MG63 (cell line): ENCODE results near the gene GAPDH. TPM values are rescaled to one million over a fixed set of nuclear protein-coding genes. Genes with fewer than 3 reads are reported as not detected.

ENCODE experiments used
- DNase-seq: peaks from one replicate; pipeline ENCODE4 v3.0.0-alpha.2; 2020
- H3K27me3 ChIP-seq: fragments of 250-450 bp; sonication (Bioruptor Pico); 2 replicates; pipeline ENCODE4 v1.5.1; 2020; ENCODE audit warnings: mild to moderate bottlenecking, moderate library complexity
- H3K36me3 ChIP-seq: fragments of 250-450 bp; sonication (Bioruptor Pico); 2 replicates; pipeline ENCODE4 v1.5.1; 2020; ENCODE audit warnings: mild to moderate bottlenecking, moderate library complexity
- H3K4me3 ChIP-seq: fragments of 250-450 bp; sonication (Bioruptor Pico); 2 replicates; pipeline ENCODE4 v1.5.1; 2020; ENCODE audit warnings: mild to moderate bottlenecking, moderate library complexity
- H3K9me3 ChIP-seq: fragments of 250-450 bp; sonication (Bioruptor Pico); 2 replicates; pipeline ENCODE4 v1.5.1; 2020; ENCODE audit warnings: mild to moderate bottlenecking, moderate library complexity
- total RNA-seq: library from RNA; depleted of rRNA; stranded (reverse); fragments of >200 nt; shearing (Covaris generic); gene quantifications from 2 replicates; pipeline ENCODE4 v1.2.3, GENCODE V29; 2014; ENCODE audit warnings: low replicate concordance

The GAPDH gene
- total RNA-seq, 1 experiment from 2014 or later = 8,561 TPM

GRCh38 chr12:6526201-6526600 is 8.1 kb upstream of the GAPDH start:
- Histone ChIP-seq H3K36me3 (peaks cover 96% of the 10 kb centered on the region), H3K27me3 (no peaks in the 10 kb centered on the region), H3K9me3 (no peaks in the 10 kb centered on the region), H3K4me3 (no peak overlapping the region)
- DNase-seq = no peak

GRCh38 chr12:6526766-6527525 is 7.4 kb upstream of the GAPDH start:
- Histone ChIP-seq H3K36me3 (peaks cover 96% of the 10 kb centered on the region), H3K27me3 (no peaks in the 10 kb centered on the region), H3K9me3 (no peaks in the 10 kb centered on the region), H3K4me3 (no peak overlapping the region)
- DNase-seq = no peak

- H3K4me3 ChIP-seq = no peak overlapping the region
- peaks cover 95% of the 10 kb centered on the region for H3K36me3 ChIP-seq
- H3K27me3 ChIP-seq = no peaks in the 10 kb centered on the region
- DNase-seq = no peak
- no peaks in the 10 kb centered on the region for H3K9me3 ChIP-seq
Observed at GRCh38 chr12:6527711-6528110, 6.6 kb upstream of the GAPDH start.

GRCh38 chr12:6528539-6529235 is 5.6 kb upstream of the GAPDH start:
- peaks cover 91% of the 10 kb centered on the region for H3K36me3 ChIP-seq
- no peaks in the 10 kb centered on the region for H3K9me3 ChIP-seq
- DNase-seq = no peak
- no peak overlapping the region for H3K4me3 ChIP-seq
- H3K27me3 ChIP-seq = no peaks in the 10 kb centered on the region

- Histone ChIP-seq H3K36me3 (peaks cover 85% of the 10 kb centered on the region), H3K9me3 (no peaks in the 10 kb centered on the region), H3K27me3 (no peaks in the 10 kb centered on the region), H3K4me3 (no peak overlapping the region)
- DNase-seq = no peak
Observed at GRCh38 chr12:6529291-6529737, 5.0 kb upstream of the GAPDH start.

- H3K4me3 ChIP-seq = no peak overlapping the region
- H3K36me3 ChIP-seq = peaks cover 84% of the 10 kb centered on the region
- no peaks in the 10 kb centered on the region for H3K27me3 ChIP-seq
- H3K9me3 ChIP-seq = no peaks in the 10 kb centered on the region
- no peak for DNase-seq
Observed at GRCh38 chr12:6530576-6531260, 3.6 kb upstream of the GAPDH start.

GRCh38 chr12:6532051-6532926 is 2.0 kb upstream of the GAPDH start:
- peak overlapping the region; percentile 92 for H3K4me3 ChIP-seq
- peaks cover 84% of the 10 kb centered on the region for H3K36me3 ChIP-seq
- peak; percentile 93 for DNase-seq
- no peaks in the 10 kb centered on the region for H3K9me3 ChIP-seq
- no peaks in the 10 kb centered on the region for H3K27me3 ChIP-seq

GRCh38 chr12:6532927-6533652 is 1.2 kb upstream of the GAPDH start:
- DNase-seq = peak; percentile 86
- no peaks in the 10 kb centered on the region for H3K9me3 ChIP-seq
- H3K36me3 ChIP-seq = peaks cover 84% of the 10 kb centered on the region

GRCh38 chr12:6533653-6533922 is 729 bp upstream of the GAPDH start:
- peaks cover 84% of the 10 kb centered on the region for H3K36me3 ChIP-seq
- no peak for DNase-seq
- H3K9me3 ChIP-seq = no peaks in the 10 kb centered on the region

More at GRCh38 chr12:6532927-6533652, 1.2 kb upstream of the GAPDH start:
- H3K27me3 ChIP-seq = no peaks in the 10 kb centered on the region
- H3K4me3 ChIP-seq = peak overlapping the region; percentile 92

GRCh38 chr12:6534695-6534944 is 303 bp downstream of the GAPDH start:
- H3K27me3 ChIP-seq = no peaks in the 10 kb centered on the region
- peaks cover 76% of the 10 kb centered on the region for H3K36me3 ChIP-seq
- DNase-seq = no peak
- H3K9me3 ChIP-seq = no peaks in the 10 kb centered on the region
- H3K4me3 ChIP-seq = peak overlapping the region; percentile 92

More at GRCh38 chr12:6533653-6533922, 729 bp upstream of the GAPDH start:
- Histone ChIP-seq H3K27me3 (no peaks in the 10 kb centered on the region), H3K4me3 (peak overlapping the region; percentile 92)

- Histone ChIP-seq H3K27me3 (no peaks in the 10 kb centered on the region), H3K9me3 (no peaks in the 10 kb centered on the region), H3K4me3 (peak overlapping the region; percentile 92), H3K36me3 (peaks cover 74% of the 10 kb centered on the region)
- DNase-seq = peak; percentile 72
Observed at GRCh38 chr12:6534945-6535696, 804 bp downstream of the GAPDH start.

- H3K36me3 ChIP-seq = peaks cover 70% of the 10 kb centered on the region
- H3K4me3 ChIP-seq = peak overlapping the region; percentile 92
- no peak for DNase-seq
- H3K9me3 ChIP-seq = no peaks in the 10 kb centered on the region
- no peaks in the 10 kb centered on the region for H3K27me3 ChIP-seq
Observed at GRCh38 chr12:6535697-6535946, 1.3 kb downstream of the GAPDH start.

GRCh38 chr12:6535960-6536847 is 1.9 kb downstream of the GAPDH start:
- peak overlapping the region; percentile 92 for H3K4me3 ChIP-seq
- no peaks in the 10 kb centered on the region for H3K9me3 ChIP-seq
- no peaks in the 10 kb centered on the region for H3K27me3 ChIP-seq
- DNase-seq = no peak
- H3K36me3 ChIP-seq = peaks cover 67% of the 10 kb centered on the region

- Histone ChIP-seq H3K9me3 (no peaks in the 10 kb centered on the region), H3K36me3 (peaks cover 59% of the 10 kb centered on the region), H3K27me3 (no peaks in the 10 kb centered on the region), H3K4me3 (peak overlapping the region; percentile 92)
- no peak for DNase-seq
Observed at GRCh38 chr12:6536894-6537579, 2.7 kb downstream of the GAPDH start.
